ENCODE measurements around the gene SOCS7. TPM values are rescaled to one million over a fixed set of nuclear protein-coding genes. Genes with fewer than 3 reads are reported as not detected.

The SOCS7 gene
- polyA plus RNA-seq, 1 experiment: 5.8 TPM

DNA sequence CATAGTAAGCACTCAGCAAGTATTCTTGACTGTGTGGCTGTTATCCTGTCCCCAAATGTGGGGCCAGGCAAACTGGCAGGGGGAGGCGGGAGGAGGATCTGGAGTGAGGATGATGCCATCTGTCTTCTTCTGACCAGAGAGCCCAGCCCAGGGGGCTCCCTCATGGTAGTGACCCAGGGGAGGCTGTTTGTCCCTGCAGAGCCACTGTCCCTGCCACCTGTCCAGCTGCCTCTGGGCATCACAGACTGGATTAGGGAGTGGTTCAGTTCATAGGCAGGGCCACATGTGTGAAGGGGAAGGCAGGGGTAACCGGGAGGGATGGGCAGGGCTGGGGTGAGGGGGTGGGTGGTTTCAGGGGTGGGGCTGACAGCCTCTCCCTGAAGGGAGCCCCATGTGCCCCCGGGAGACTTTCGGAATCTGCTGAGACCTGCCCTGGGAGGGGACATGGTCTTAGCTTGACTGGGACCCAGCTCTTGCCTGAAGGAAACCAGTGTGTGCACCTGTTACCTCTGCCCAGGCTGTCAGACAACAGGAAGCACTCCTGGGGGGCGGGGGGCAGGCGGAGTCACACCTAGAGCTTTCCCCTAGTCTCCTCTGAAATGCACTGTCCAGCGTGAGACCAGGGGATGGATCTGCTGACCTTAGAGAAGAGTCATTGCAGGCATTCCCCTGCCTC, 91.8 kb downstream of the SOCS7 start:
- ChIA-PET POLR2A (interaction anchor here (1.0 kb wide), 1 partner anchor 21 kb away, joined by 3 read pairs; no protein-coding TSS in a partner anchor), CTCF (interaction anchor here (0.6 to 2.3 kb wide), 12 partner anchors 9 to 69 kb away, joined by 3 to 8 read pairs (median 4); no protein-coding TSS in a partner anchor)
- DNase-seq (ENCODE audit: low read depth, low spot score): no peak
- TF ChIP-seq, protein P1, sequence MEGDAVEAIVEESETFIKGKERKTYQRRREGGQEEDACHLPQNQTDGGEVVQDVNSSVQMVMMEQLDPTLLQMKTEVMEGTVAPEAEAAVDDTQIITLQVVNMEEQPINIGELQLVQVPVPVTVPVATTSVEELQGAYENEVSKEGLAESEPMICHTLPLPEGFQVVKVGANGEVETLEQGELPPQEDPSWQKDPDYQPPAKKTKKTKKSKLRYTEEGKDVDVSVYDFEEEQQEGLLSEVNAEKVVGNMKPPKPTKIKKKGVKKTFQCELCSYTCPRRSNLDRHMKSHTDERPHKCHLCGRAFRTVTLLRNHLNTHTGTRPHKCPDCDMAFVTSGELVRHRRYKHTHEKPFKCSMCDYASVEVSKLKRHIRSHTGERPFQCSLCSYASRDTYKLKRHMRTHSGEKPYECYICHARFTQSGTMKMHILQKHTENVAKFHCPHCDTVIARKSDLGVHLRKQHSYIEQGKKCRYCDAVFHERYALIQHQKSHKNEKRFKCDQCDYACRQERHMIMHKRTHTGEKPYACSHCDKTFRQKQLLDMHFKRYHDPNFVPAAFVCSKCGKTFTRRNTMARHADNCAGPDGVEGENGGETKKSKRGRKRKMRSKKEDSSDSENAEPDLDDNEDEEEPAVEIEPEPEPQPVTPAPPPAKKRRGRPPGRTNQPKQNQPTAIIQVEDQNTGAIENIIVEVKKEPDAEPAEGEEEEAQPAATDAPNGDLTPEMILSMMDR (IDR thresholded peaks at IDR 0.05; ENCODE audit: low read depth, low read length): no peak
- no peaks in the 10 kb centered on the region for H3K9me3 ChIP-seq (ENCODE audit: control insufficient read depth, insufficient read depth, low read length)
- H3K4me3 ChIP-seq (ENCODE audit: low read depth, low read length): no peak overlapping the region
- no peak overlapping the region for H3K27ac ChIP-seq (ENCODE audit: low read depth, low read length)
- no peaks in the 10 kb centered on the region for H3K27me3 ChIP-seq (ENCODE audit: control insufficient read depth, insufficient read depth, low read length)

DNA sequence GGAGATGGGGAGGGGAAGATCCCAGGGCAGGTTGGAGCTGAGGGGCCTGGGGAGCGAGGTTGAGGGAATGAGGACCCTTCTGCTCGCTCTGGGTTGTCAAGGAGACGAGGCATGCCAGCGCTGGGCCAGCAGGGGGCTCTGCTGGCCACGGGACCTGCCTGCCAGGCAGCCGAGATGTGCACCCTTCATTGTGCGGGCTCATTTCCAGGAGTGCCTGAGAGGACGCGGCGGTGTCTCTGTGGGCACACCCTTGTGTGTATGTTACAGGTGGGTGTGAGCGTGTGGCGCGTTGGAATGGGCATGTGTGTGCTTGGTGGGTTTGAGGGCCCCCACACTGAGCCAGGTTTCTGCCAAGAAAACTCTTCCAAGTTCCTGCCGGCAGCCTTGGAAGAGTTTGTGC, 92.5 kb downstream of the SOCS7 start:
- no peak for DNase-seq (ENCODE audit: low read depth, low spot score)
- Histone ChIP-seq H3K27ac (ENCODE audit: low read depth, low read length) (no peak overlapping the region), H3K9me3 (ENCODE audit: control insufficient read depth, insufficient read depth, low read length) (no peaks in the 10 kb centered on the region), H3K4me3 (ENCODE audit: low read depth, low read length) (no peak overlapping the region), H3K27me3 (ENCODE audit: control insufficient read depth, insufficient read depth, low read length) (no peaks in the 10 kb centered on the region)
- POLR2A ChIA-PET: no interaction called here
- TF ChIP-seq, protein P1 (IDR thresholded peaks at IDR 0.05; ENCODE audit: low read depth, low read length): peak; percentile 95
- CTCF ChIA-PET: interaction anchor here (0.5 to 2.3 kb wide), 10 partner anchors 12 to 69 kb away, joined by 3 to 8 read pairs (median 4); no protein-coding TSS in a partner anchor

DNA sequence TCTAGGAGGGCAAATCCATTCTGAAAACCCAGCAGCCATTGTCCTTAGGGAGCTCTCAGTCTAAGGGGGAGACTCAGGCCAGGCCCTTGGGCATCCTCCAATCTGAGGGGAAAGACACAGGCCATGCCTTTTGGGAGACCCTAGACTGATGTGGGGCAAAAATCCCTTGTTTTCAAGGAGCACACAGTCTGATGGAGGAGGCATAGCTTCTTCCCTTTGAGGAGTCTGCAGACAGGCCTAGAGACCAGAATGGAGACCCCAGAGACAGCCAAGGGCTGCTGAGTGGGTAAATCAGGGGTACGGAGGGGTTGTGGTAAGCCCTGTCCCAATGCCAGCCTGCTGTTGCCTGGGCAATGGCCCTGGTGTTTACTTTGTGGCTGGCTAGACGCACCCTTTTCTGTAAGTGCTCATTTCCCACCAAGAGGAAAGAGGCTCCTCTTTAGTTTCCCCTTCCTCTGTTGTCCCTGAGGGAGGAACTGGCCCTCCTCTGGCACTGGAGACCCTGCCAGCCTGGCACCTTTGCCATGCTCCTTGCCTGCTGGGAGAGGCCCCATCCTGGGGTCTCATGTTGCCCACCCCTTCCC, 96.0 kb downstream of the SOCS7 start:
- no peak for DNase-seq (ENCODE audit: low read depth, low spot score)

DNA sequence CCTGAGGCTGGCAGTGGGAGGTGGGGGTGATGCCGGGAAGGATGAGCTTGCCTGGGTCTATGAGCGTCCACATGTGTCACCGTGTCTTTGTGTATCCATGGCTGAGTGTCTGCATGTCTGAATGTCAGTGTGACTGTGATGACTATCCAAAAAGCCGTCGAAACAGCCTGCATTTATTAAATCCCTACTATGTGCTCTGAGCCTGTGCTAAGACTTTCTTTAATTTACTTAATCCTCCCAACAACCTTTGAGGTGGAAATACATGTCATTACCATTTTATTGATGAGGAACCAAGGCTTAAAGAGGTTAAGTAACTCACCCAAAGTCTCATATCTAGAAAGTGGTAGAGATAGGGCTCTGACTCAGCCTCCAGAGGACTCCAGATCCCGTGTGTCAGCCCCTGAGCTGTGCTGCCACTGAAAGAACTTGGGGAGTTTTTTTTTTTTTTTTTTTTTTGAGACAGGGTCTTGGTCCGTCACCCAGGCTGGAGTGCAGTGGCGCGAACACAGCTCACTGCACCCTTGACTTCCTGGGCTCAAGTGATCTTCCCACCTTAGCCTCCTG, 96.6 kb downstream of the SOCS7 start:
- Histone ChIP-seq H3K9me3 (ENCODE audit: control insufficient read depth, insufficient read depth, low read length) (no peaks in the 10 kb centered on the region), H3K27me3 (ENCODE audit: control insufficient read depth, insufficient read depth, low read length) (no peaks in the 10 kb centered on the region), H3K27ac (ENCODE audit: low read depth, low read length) (peak overlapping the region; percentile 52), H3K4me3 (ENCODE audit: low read depth, low read length) (no peak overlapping the region)
- DNase-seq (ENCODE audit: low read depth, low spot score): no peak
- POLR2A ChIA-PET: no interaction called here
- CTCF ChIA-PET: interaction anchor here (0.7 kb wide), 2 partner anchors 10 to 17 kb away, joined by 3 to 6 read pairs; no protein-coding TSS in a partner anchor
- TF ChIP-seq, protein P1 (IDR thresholded peaks at IDR 0.05; ENCODE audit: low read depth, low read length): no peak

More for the DNA sequence above, 96.0 kb downstream of the SOCS7 start:
- TF ChIP-seq, protein P1 (IDR thresholded peaks at IDR 0.05; ENCODE audit: low read depth, low read length): no peak
- ChIA-PET POLR2A (interaction anchor here (0.6 to 1.2 kb wide), 2 partner anchors 17 to 62 kb away, joined by 3 to 5 read pairs; no protein-coding TSS in a partner anchor), CTCF (interaction anchor here (1.2 kb wide), 1 partner anchor 9 kb away, joined by 5 read pairs; no protein-coding TSS in a partner anchor)
- Histone ChIP-seq H3K9me3 (ENCODE audit: control insufficient read depth, insufficient read depth, low read length) (no peaks in the 10 kb centered on the region), H3K4me3 (ENCODE audit: low read depth, low read length) (no peak overlapping the region), H3K27me3 (ENCODE audit: control insufficient read depth, insufficient read depth, low read length) (no peaks in the 10 kb centered on the region), H3K27ac (ENCODE audit: low read depth, low read length) (peak overlapping the region; percentile 52)

Data from AG04450 (cell line).